Mammary epithelial cell (primary cell): ENCODE data around the gene RNASE8.

Source experiments
- CTCF ChIP-seq, 2 donors: IDR thresholded peaks in 1 of 2; conservative IDR thresholded peaks in 1 of 2; 2 replicates each; pipeline ENCODE4 v1.5.1; 2011 to 2012; ENCODE audit warnings: inconsistent platforms in 2 of 2, low read length in 2 of 2, mild to moderate bottlenecking in 2 of 2, control low read depth in 1 of 2, low read depth in 1 of 2; ENCODE audit not compliant: insufficient read depth in 1 of 2; ENCODE audit errors: extremely low read depth in 1 of 2
- EZH2 ChIP-seq: IDR thresholded peaks from 2 replicates; pipeline ENCODE4 v1.6.1; 2012; ENCODE audit warnings: low read length, inconsistent platforms, borderline replicate concordance

DNA sequence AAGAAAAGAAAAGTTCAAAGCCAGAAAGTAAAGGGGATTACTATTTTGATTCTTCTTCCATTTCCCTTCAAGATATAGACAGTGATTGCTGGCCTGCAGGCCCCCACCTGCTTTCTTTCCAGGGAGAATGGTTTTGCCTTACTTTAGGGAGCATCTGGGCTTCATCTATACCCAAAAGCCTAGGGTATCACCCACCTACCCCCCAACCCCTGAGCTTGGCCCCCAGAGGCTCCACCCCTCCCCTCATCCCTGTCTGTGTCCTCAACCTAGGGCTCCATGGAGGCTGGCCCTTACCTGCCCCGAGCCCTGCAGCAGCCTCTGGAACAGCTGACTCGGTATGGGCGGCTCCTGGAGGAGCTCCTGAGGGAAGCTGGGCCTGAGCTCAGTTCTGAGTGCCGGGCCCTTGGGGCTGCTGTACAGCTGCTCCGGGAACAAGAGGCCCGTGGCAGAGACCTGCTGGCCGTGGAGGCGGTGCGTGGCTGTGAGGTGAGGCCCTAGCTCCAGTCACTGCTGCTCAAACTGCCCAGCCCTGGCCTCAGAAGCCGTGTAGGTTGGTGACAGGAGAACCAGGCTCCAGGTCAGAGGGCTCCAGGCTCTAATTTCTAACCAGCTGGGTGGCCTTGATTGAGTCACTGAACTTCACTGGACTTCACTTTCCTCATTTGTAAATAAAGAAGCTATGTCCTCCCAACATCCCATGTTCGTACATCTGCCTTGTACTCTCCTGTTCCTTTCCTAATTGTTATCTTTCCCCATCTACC lies 26.1 kb downstream of the RNASE8 start:
- TF ChIP-seq CTCF (conservative IDR thresholded peaks at IDR 0.05 in 1 of 2, IDR thresholded peaks at IDR 0.05 in 1 of 2; ENCODE audit: extremely low read depth in 1 of 2, insufficient read depth in 1 of 2, low read depth in 1 of 2, low read length in 2 of 2), result no peak
- TF ChIP-seq EZH2, result no peak
